Karpas-422 (cell line): ENCODE results near the gene RCC1. TPM values are rescaled to one million over a fixed set of nuclear protein-coding genes. Genes with fewer than 3 reads are reported as not detected.
"Not testable (repeated sequence)": the region's sequence is repeated elsewhere in the genome, so short reads cannot be mapped to it uniquely, and the experiment has no call there.

Source experiments
- DNase-seq: peaks from one replicate; pipeline ENCODE4 v3.0.0-alpha.2; 2015
- H2AFZ ChIP-seq: fragments of 200-600 bp; sonication (generic); 2 replicates; pipeline ENCODE4 v1.6.1; 2014; ENCODE audit warnings: antibody characterized with exemption, low read length, mixed read lengths
- H3K27ac ChIP-seq: fragments of 200-600 bp; sonication (generic); 2 replicates; pipeline ENCODE4 v1.5.1; 2014; ENCODE audit warnings: mild to moderate bottlenecking, low read length, moderate library complexity
- H3K27me3 ChIP-seq: fragments of 200-600 bp; sonication (generic); 2 replicates; pipeline ENCODE4 v1.6.1; 2014; ENCODE audit warnings: low read length, mixed read lengths
- H3K36me3 ChIP-seq: fragments of 200-600 bp; sonication (generic); 2 replicates; pipeline ENCODE4 v1.6.1; 2014; ENCODE audit warnings: low read length, mixed read lengths; ENCODE audit not compliant: insufficient read depth
- H3K4me1 ChIP-seq: fragments of 200-600 bp; sonication (generic); 2 replicates; pipeline ENCODE4 v1.6.1; 2014; ENCODE audit warnings: mild to moderate bottlenecking, low read length, mixed read lengths
- H3K4me2 ChIP-seq: fragments of 200-600 bp; sonication (generic); 2 replicates; pipeline ENCODE4 v1.6.1; 2014; ENCODE audit warnings: low read length, low read depth, mild to moderate bottlenecking; ENCODE audit not compliant: poor library complexity, severe bottlenecking
- H3K4me3 ChIP-seq: fragments of 200-600 bp; sonication (generic); 2 replicates; pipeline ENCODE4 v1.5.1; 2014; ENCODE audit warnings: mild to moderate bottlenecking, antibody characterized with exemption, low read length, mixed read lengths
- H3K79me2 ChIP-seq: fragments of 200-600 bp; sonication (generic); 2 replicates; pipeline ENCODE4 v1.6.1; 2014; ENCODE audit warnings: mild to moderate bottlenecking, low read length, mixed read lengths
- H3K9ac ChIP-seq: fragments of 200-600 bp; sonication (generic); 2 replicates; pipeline ENCODE4 v1.6.0; 2014; ENCODE audit warnings: low read length
- H3K9me2 ChIP-seq: fragments of 200-600 bp; sonication (generic), shearing (Covaris generic); replicated peaks from 2 replicates; pipeline ENCODE4 v1.6.0; 2014; ENCODE audit warnings: mild to moderate bottlenecking, low read length, moderate library complexity; ENCODE audit not compliant: insufficient read depth
- H3K9me3 ChIP-seq: fragments of 300-700, 200-600 bp; sonication (generic); 2 replicates; pipeline ENCODE4 v1.6.1; 2014; ENCODE audit warnings: low read length, mixed read lengths
- H4K20me1 ChIP-seq: fragments of 200-600 bp; sonication (generic); 2 replicates; pipeline ENCODE4 v1.6.1; 2014; ENCODE audit warnings: mild to moderate bottlenecking, antibody characterized with exemption, low read length, low read depth; ENCODE audit not compliant: insufficient read depth
- total RNA-seq: library from RNA; depleted of rRNA; stranded (reverse); fragments of >200 nt; shearing (Covaris generic); gene quantifications from 2 replicates; pipeline ENCODE4 v1.2.3, GENCODE V29; 2014; ENCODE audit warnings: low replicate concordance

Gene RCC1
- total RNA-seq, 1 experiment from 2014 or later, result 27.5 TPM

DNA sequence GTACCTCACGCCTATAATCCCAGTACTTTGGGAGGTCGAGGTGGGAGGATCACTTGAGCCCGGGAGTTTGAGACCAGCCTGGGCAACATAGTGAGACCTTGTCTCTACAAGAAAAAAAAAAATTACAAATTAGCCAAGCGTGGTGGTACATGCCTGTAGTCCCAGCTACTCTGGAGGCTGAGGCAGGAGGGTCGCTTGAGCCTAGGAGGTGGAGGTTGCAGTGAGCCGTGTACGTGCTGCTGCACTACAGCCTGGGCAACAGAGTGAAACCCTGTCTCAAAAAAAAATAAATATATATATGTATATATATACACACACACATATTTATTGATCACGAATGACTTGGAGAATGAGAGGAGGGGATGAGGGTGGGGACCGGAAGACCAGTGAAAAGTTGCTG lies 16.7 kb downstream of the RCC1 start:
- peaks cover 14% of the 10 kb centered on the region; the same call in 1 of the 2 replicates for H3K36me3 ChIP-seq
- H3K9me3 ChIP-seq, H3K9me2 ChIP-seq, H3K9ac ChIP-seq, H3K4me2 ChIP-seq, H2AFZ ChIP-seq, DNase-seq, H3K4me3 ChIP-seq, H3K27me3 ChIP-seq, H3K27ac ChIP-seq: not testable (repeated sequence)
- peaks cover 13% of the 10 kb centered on the region for H4K20me1 ChIP-seq
- peaks cover 38% of the 10 kb centered on the region for H3K4me1 ChIP-seq
- H3K79me2 ChIP-seq, result peaks cover 91% of the 10 kb centered on the region

DNA sequence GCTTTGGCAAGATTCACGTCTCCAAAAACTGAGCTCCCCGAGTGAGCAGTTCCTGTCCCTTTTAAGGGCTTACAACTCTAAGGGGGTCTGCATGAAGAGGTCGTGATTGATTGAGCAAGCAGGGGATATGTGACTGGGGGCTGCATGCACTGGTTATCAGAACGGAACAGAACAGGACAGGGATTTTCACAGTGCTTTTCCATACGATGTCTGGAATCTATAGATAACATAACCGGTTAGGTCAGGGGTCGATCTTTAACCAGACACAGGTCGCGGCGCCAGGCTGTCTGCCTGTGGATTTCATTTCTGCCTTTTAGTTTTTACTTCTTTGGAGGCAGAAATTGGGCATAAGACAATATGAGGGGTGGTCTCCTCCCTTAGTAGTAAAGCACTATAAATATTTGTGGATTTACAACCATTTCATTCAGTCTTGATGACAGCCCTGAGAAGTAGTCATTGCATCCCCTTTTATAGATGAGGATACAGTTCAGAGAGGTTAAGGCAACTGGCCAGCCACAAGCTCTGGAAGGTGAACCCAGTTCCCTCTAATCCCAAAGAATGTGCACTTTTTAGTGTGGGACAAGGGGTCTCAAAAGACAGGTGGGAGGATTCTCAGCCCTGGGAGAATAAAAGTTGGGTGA lies 19.3 kb downstream of the RCC1 start:
- H3K27ac ChIP-seq, H2AFZ ChIP-seq, DNase-seq, H3K9ac ChIP-seq, H3K9me3 ChIP-seq, H3K9me2 ChIP-seq, H3K4me2 ChIP-seq, H3K4me3 ChIP-seq, H3K27me3 ChIP-seq: not testable (repeated sequence)
- H3K4me1 ChIP-seq, result peaks cover 21% of the 10 kb centered on the region
- H3K36me3 ChIP-seq, result peaks cover 14% of the 10 kb centered on the region; the same call in 1 of the 2 replicates
- H3K79me2 ChIP-seq, result peaks cover 88% of the 10 kb centered on the region
- peaks cover 13% of the 10 kb centered on the region for H4K20me1 ChIP-seq

DNA sequence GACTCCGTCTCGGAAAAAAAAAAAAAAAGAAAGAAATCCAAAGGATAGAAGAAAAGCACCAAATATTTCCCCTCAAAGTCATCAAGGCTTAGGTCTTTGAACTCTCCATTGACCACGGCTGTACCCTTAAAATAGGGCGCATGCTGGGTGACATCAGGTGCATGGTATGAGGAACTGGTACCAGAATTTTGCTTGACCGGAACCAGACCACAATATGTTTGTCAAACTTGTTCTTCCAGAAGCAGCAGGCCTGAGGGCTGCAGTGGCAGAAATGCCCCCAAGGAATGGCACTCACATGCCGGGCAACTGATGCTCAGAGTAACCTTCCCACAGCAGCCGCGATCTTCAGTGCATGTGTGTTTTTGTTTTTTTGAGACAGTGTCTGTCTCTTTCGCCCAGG lies 21.0 kb downstream of the RCC1 start:
- Histone ChIP-seq H3K9ac (no peak overlapping the region), H2AFZ (no peak overlapping the region), H3K36me3 (peaks cover 15% of the 10 kb centered on the region; the same call in 1 of the 2 replicates), H3K4me2 (no peak overlapping the region), H3K27me3 (no peaks in the 10 kb centered on the region), H3K79me2 (peaks cover 73% of the 10 kb centered on the region), H3K27ac (no peak overlapping the region), H3K4me3 (no peak overlapping the region), H4K20me1 (peaks cover 8% of the 10 kb centered on the region; the same call in 1 of the 2 replicates), H3K9me2 (no peaks in the 10 kb centered on the region), H3K9me3 (no peaks in the 10 kb centered on the region), H3K4me1 (peaks cover 3% of the 10 kb centered on the region)
- no peak for DNase-seq

DNA sequence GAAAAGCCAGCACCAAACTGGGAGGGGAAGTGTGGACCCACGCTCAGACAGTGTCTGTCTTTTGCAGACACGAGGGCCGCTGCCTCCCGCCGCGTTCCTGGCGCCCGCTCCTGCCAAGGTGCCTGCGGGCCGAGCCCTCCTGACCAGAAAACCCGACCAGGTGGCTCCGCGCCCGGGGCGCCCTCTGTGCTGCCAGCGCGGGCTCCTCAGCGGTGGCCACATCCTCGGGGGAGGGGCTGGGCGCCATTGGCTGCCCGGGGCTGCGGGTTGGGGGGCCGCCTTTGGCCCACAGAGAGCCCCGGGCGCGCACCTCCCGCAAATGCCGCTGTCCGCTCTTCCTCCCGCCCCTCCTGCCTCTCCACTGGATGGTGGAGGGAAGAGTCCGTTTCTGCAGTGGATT lies 24.6 kb downstream of the RCC1 start:
- no peak for DNase-seq
- no peaks in the 10 kb centered on the region for H3K4me1 ChIP-seq
- H3K27ac ChIP-seq, result no peak overlapping the region
- no peak overlapping the region for H3K4me3 ChIP-seq
- peaks cover 15% of the 10 kb centered on the region for H3K36me3 ChIP-seq
- peaks cover 38% of the 10 kb centered on the region for H3K79me2 ChIP-seq
- no peaks in the 10 kb centered on the region for H3K27me3 ChIP-seq
- H4K20me1 ChIP-seq, result 0 out of 2 replicates have a peak, but pooled peaks cover 5% of the 10 kb centered on the region
- no peaks in the 10 kb centered on the region for H3K9me2 ChIP-seq
- no peak overlapping the region for H3K9ac ChIP-seq
- no peaks in the 10 kb centered on the region for H3K9me3 ChIP-seq
- no peak overlapping the region for H3K4me2 ChIP-seq
- H2AFZ ChIP-seq, result no peak overlapping the region

DNA sequence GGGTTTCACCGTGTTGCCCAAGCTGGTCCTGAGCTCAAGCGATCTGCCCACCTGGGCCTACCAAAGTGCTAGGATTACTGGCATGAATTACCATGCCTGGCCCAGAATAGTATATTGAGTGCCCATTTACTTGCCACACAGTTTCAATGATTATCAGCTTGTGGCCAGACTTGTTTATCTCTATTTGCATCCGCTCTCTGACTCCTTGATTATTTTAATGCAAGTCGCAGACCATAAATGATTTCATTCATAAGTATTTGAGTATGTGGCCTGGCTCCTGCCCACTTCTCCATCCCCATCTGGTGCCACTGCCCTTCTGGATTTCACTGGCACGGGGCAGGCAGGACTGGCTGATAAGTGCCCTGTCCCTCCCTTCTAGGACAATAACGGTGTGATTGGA lies 28.8 kb downstream of the RCC1 start:
- Histone ChIP-seq H3K27me3 (no peaks in the 10 kb centered on the region), H4K20me1 (no peaks in the 10 kb centered on the region), H3K4me2 (no peak overlapping the region), H3K79me2 (peaks cover 6% of the 10 kb centered on the region; the same call in 1 of the 2 replicates), H3K4me1 (no peaks in the 10 kb centered on the region), H3K9ac (no peak overlapping the region), H3K9me2 (no peaks in the 10 kb centered on the region), H3K36me3 (peaks cover 39% of the 10 kb centered on the region), H2AFZ (no peak overlapping the region), H3K9me3 (no peaks in the 10 kb centered on the region), H3K4me3 (no peak overlapping the region), H3K27ac (no peak overlapping the region)
- no peak for DNase-seq

DNA sequence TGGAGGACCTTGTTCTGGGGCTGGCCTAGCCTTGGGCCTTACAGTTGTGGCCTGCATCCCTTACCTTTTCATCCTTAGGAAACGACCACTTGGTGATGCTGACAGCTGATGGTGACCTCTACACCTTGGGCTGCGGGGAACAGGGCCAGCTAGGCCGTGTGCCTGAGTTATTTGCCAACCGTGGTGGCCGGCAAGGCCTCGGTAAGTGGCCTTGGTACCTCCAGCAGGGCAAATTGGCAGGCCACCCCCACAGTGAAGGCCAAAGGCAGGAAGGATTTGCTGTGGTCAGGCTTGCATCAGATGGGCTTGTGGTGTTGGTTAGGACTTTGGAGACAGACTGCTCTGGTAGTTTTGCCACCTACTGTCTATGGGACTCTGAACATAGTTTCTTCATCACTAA lies 29.3 kb downstream of the RCC1 start:
- no peaks in the 10 kb centered on the region for H3K4me1 ChIP-seq
- 0 out of 2 replicates have a peak, but pooled peaks cover under 1% of the 10 kb centered on the region for H3K79me2 ChIP-seq
- H3K4me2 ChIP-seq, result no peak overlapping the region
- no peaks in the 10 kb centered on the region for H3K27me3 ChIP-seq
- H3K36me3 ChIP-seq, result peaks cover 39% of the 10 kb centered on the region
- H3K9me2 ChIP-seq, result no peaks in the 10 kb centered on the region
- H4K20me1 ChIP-seq, result no peaks in the 10 kb centered on the region
- no peak overlapping the region for H3K4me3 ChIP-seq
- no peak overlapping the region for H3K9ac ChIP-seq
- H3K27ac ChIP-seq, result no peak overlapping the region
- no peak for DNase-seq
- no peak overlapping the region for H2AFZ ChIP-seq
- H3K9me3 ChIP-seq, result no peaks in the 10 kb centered on the region

DNA sequence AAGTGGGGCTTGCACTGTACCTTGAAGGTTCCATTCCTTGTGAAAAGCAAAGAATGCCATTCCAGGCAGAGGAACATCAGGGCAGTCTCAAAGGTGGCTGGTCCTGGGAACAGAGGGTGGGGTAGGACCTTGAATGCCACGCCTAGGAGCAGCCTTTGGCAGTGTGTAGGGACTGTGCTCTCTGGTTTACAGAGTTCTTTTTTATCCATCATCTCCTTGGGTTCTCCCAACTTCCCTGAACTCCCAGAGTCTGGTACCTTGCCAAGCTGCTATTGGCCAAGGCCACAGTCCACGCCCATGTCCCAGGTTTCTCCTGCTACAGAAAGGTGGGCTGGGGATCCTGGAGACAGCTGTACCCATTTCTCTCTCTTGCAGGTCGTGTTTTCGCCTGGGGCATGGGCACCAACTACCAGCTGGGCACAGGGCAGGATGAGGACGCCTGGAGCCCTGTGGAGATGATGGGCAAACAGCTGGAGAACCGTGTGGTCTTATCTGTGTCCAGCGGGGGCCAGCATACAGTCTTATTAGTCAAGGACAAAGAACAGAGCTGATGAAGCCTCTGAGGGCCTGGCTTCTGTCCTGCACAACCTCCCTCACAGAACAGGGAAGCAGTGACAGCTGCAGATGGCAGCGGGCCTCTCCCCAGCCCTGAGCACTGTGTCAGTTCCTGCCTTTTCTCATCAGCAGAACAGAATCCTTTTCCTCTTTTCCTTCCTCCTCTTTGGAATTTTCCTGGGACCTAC lies 31.8 kb downstream of the RCC1 start:
- Histone ChIP-seq H3K4me2 (no peak overlapping the region), H3K4me1 (no peaks in the 10 kb centered on the region), H3K27me3 (no peaks in the 10 kb centered on the region), H3K9me3 (no peaks in the 10 kb centered on the region), H4K20me1 (no peaks in the 10 kb centered on the region), H3K9ac (no peak overlapping the region), H3K79me2 (no peaks in the 10 kb centered on the region), H2AFZ (no peak overlapping the region), H3K9me2 (no peaks in the 10 kb centered on the region), H3K4me3 (no peak overlapping the region), H3K36me3 (peaks cover 34% of the 10 kb centered on the region), H3K27ac (no peak overlapping the region)
- DNase-seq, result no peak

DNA sequence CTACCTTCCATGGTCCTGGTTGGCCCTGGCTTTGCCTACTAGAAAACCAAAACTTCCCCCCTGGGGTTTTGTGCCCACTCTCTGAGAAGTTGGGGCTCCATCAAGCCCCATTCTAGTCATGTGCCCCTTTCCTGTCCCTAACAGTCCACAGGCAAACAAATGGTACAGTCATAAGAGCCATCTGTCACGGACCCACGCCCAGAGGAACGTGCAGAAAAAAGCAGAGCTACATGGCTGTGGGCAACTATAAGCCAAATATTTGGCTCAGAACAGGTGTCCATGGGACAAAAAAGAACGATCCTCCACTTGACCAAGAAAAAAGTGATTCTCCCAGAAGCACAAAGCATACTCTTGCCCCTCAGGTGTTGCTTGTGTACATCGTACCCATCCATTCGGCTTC lies 32.4 kb downstream of the RCC1 start:
- Histone ChIP-seq H3K27ac (no peak overlapping the region), H3K9me3 (no peaks in the 10 kb centered on the region), H4K20me1 (no peaks in the 10 kb centered on the region), H3K79me2 (no peaks in the 10 kb centered on the region), H2AFZ (no peak overlapping the region), H3K4me2 (no peak overlapping the region), H3K4me3 (no peak overlapping the region), H3K4me1 (no peaks in the 10 kb centered on the region), H3K9ac (no peak overlapping the region), H3K27me3 (no peaks in the 10 kb centered on the region), H3K36me3 (peaks cover 34% of the 10 kb centered on the region), H3K9me2 (no peaks in the 10 kb centered on the region)
- no peak for DNase-seq
